ENCODE measurements around the gene PIGQ.

- TF ChIP-seq, protein P1, sequence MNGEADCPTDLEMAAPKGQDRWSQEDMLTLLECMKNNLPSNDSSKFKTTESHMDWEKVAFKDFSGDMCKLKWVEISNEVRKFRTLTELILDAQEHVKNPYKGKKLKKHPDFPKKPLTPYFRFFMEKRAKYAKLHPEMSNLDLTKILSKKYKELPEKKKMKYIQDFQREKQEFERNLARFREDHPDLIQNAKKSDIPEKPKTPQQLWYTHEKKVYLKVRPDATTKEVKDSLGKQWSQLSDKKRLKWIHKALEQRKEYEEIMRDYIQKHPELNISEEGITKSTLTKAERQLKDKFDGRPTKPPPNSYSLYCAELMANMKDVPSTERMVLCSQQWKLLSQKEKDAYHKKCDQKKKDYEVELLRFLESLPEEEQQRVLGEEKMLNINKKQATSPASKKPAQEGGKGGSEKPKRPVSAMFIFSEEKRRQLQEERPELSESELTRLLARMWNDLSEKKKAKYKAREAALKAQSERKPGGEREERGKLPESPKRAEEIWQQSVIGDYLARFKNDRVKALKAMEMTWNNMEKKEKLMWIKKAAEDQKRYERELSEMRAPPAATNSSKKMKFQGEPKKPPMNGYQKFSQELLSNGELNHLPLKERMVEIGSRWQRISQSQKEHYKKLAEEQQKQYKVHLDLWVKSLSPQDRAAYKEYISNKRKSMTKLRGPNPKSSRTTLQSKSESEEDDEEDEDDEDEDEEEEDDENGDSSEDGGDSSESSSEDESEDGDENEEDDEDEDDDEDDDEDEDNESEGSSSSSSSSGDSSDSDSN (CRISPR knock-in tag; IDR thresholded peaks at IDR 0.05) = no peak
- TF ChIP-seq ZBTB7B (CRISPR knock-in tag; IDR thresholded peaks at IDR 0.05) = no peak
- no peak for TF ChIP-seq ZZZ3 (CRISPR knock-in tag; IDR thresholded peaks at IDR 0.05; ENCODE audit: borderline replicate concordance)
- no peak for TF ChIP-seq CTCF (CRISPR knock-in tag; IDR thresholded peaks at IDR 0.05)
- TF ChIP-seq ZNF331 (CRISPR knock-in tag; IDR thresholded peaks at IDR 0.05) = no peak
- TF ChIP-seq ZNF274 (CRISPR knock-in tag; IDR thresholded peaks at IDR 0.05) = no peak
- no peak for TF ChIP-seq ZNF431 (CRISPR knock-in tag; IDR thresholded peaks at IDR 0.05; ENCODE audit: borderline replicate concordance, low read depth)
- TF ChIP-seq RFX5 (IDR thresholded peaks at IDR 0.05; ENCODE audit: low read depth, low read length) = no peak
- no peak for TF ChIP-seq MAX (IDR thresholded peaks at IDR 0.05)
Observed at GRCh38 chr16:554640-555365, 15.0 kb upstream of the PIGQ start.

Data from HepG2 (cell line).